Endothelial cell of umbilical vein (primary cell): ENCODE data around the gene PRPF19. TPM values are rescaled to one million over a fixed set of nuclear protein-coding genes. Genes with fewer than 3 reads are reported as not detected.

Experiments used
- BruUV-seq: library from RNA; stranded (reverse); fragments of 400-500 nt; replicated peaks from 2 replicates; lab custom pipeline; 2021; lab: Mats Ljungman, UMichigan
- CTCF ChIA-PET: fragments of 300-600, 350-600 bp; sonication (Branson Sonifier 250); formaldehyde crosslinking; loops from one replicate; lab custom pipeline; 2021; ENCODE audit warnings: antibody characterized with exemption, inconsistent platforms; lab: Charles Lee
- POLR2A ChIA-PET: fragments of 300-600, 350-600 bp; sonication (Branson Sonifier 250); formaldehyde crosslinking; loops from one replicate; lab custom pipeline; 2021; ENCODE audit warnings: antibody characterized with exemption, inconsistent platforms; lab: Charles Lee
- DNase-seq: peaks from one replicate; pipeline ENCODE4 v3.0.0-alpha.2; 2011; ENCODE audit warnings: low read depth, low spot score
- FAIRE-seq: peaks from 2 replicates; lab custom pipeline; 2011; peaks lifted over from hg19 to GRCh38; lab: Jason Lieb, UNC
- H2AFZ ChIP-seq: 2 replicates; pipeline ENCODE4 v1.6.0; 2012; ENCODE audit warnings: low read depth, low read length, control low read depth, inconsistent platforms
- H3K27ac ChIP-seq: 2 replicates; pipeline ENCODE4 v1.5.1; 2011; ENCODE audit warnings: low read depth, mild to moderate bottlenecking, control low read depth, low read length, moderate library complexity; ENCODE audit not compliant: insufficient read depth
- H3K27me3 ChIP-seq, 2 experiments: 2 replicates each; pipeline versions ENCODE4 v1.6.0 to v1.6.1; 2011; ENCODE audit warnings: low read length in 2 of 2, mixed read lengths in 1 of 2; ENCODE audit not compliant: control insufficient read depth in 2 of 2, insufficient read depth in 2 of 2
- H3K36me3 ChIP-seq, 2 experiments: 2 replicates in 1 of 2; 3 replicates in 1 of 2; pipeline ENCODE4 v1.5.1; 2011; ENCODE audit warnings: low read length in 2 of 2, mild to moderate bottlenecking in 1 of 2, moderate library complexity in 1 of 2; ENCODE audit not compliant: control insufficient read depth in 2 of 2, insufficient read depth in 2 of 2; ENCODE audit errors: extremely low read depth in 1 of 2
- H3K4me1 ChIP-seq: 3 replicates; pipeline ENCODE4 v1.5.1; 2011; ENCODE audit warnings: mild to moderate bottlenecking, low read length; ENCODE audit not compliant: control insufficient read depth, insufficient read depth; ENCODE audit errors: extremely low read depth
- H3K4me2 ChIP-seq: 2 replicates; pipeline ENCODE4 v1.6.1; 2011; ENCODE audit warnings: low read length, control low read depth, mixed read lengths; ENCODE audit not compliant: insufficient read depth
- H3K4me3 ChIP-seq, 3 experiments: fragments of 200-600 bp in 1 of 3; sonication (generic), shearing (Covaris generic) in 1 of 3; replicated peaks in 1 of 3; 2 replicates each; pipeline ENCODE4 v1.5.1; 2011 to 2016; ENCODE audit warnings: control low read depth in 3 of 3, low read length in 3 of 3, mild to moderate bottlenecking in 2 of 3, inconsistent platforms in 1 of 3, low read depth in 1 of 3, moderate library complexity in 1 of 3; ENCODE audit not compliant: insufficient read depth in 1 of 3
- H3K79me2 ChIP-seq: 2 replicates; pipeline ENCODE4 v1.6.0; 2012; ENCODE audit warnings: low read length, inconsistent platforms; ENCODE audit not compliant: control insufficient read depth, insufficient read depth
- H3K9ac ChIP-seq: replicated peaks from 2 replicates; pipeline ENCODE3; 2011; ENCODE audit warnings: low read length, control low read depth; ENCODE audit not compliant: insufficient read depth; ENCODE audit errors: extremely low read depth
- H3K9me1 ChIP-seq: replicated peaks from 3 replicates; pipeline ENCODE4 v1.6.0; 2011; ENCODE audit warnings: mild to moderate bottlenecking, low read length; ENCODE audit not compliant: control insufficient read depth, insufficient read depth; ENCODE audit errors: extremely low read depth
- H3K9me3 ChIP-seq: replicated peaks from 2 replicates; pipeline ENCODE4 v1.5.1; 2012; ENCODE audit warnings: low read length, inconsistent platforms; ENCODE audit not compliant: control insufficient read depth, insufficient read depth
- H4K20me1 ChIP-seq: replicated peaks from 2 replicates; pipeline ENCODE3; 2011; ENCODE audit warnings: mild to moderate bottlenecking, low read length; ENCODE audit not compliant: control insufficient read depth, insufficient read depth; ENCODE audit errors: extremely low read depth
- CTCF ChIP-seq, 2 donors: IDR thresholded peaks; 1 replicate in 1 of 2; 2 replicates in 1 of 2; pipeline ENCODE4 v1.5.1; 2011; ENCODE audit warnings: low read length in 2 of 2, mild to moderate bottlenecking in 2 of 2, moderate library complexity in 2 of 2, control low read depth in 1 of 2, inconsistent platforms in 1 of 2, low read depth in 1 of 2; ENCODE audit not compliant: insufficient read depth in 1 of 2; ENCODE audit errors: extremely low read depth in 1 of 2
- EZH2 ChIP-seq: IDR thresholded peaks from 2 replicates; pipeline ENCODE4 v1.6.1; 2012; ENCODE audit warnings: borderline replicate concordance, low read depth, mild to moderate bottlenecking, moderate library complexity, low read length, inconsistent platforms; ENCODE audit not compliant: severe bottlenecking
- FOS ChIP-seq: IDR thresholded peaks from 2 replicates; pipeline ENCODE4 v1.6.1; 2011; ENCODE audit warnings: mild to moderate bottlenecking, low read length, moderate library complexity, borderline replicate concordance; ENCODE audit not compliant: insufficient read depth
- GATA2 ChIP-seq: IDR thresholded peaks from 2 replicates; pipeline ENCODE4 v1.7.0; 2011; ENCODE audit warnings: low read depth, mild to moderate bottlenecking, moderate library complexity, mixed read lengths, low read length; ENCODE audit not compliant: insufficient read length, insufficient read depth
- JUN ChIP-seq: IDR thresholded peaks from 2 replicates; pipeline ENCODE4 v1.6.1; 2011; ENCODE audit warnings: borderline replicate concordance, low read depth; ENCODE audit not compliant: insufficient read length, insufficient read depth
- MAX ChIP-seq: IDR thresholded peaks from 2 replicates; pipeline ENCODE4 v1.6.1; 2011; ENCODE audit not compliant: insufficient read depth, insufficient read length
- MYC ChIP-seq: IDR thresholded peaks from one replicate; pipeline ENCODE4 v1.6.1; 2011; ENCODE audit warnings: mild to moderate bottlenecking, low read depth, low read length
- POLR2A ChIP-seq: IDR thresholded peaks from 2 replicates; pipeline ENCODE4 v1.6.1; 2012; ENCODE audit warnings: low read depth, mild to moderate bottlenecking, control low read depth, low read length
- POLR2AphosphoS5 ChIP-seq: IDR thresholded peaks from 2 replicates; pipeline ENCODE4 v1.6.1; 2012; ENCODE audit warnings: low read depth, mild to moderate bottlenecking, control low read depth, low read length, moderate library complexity; ENCODE audit not compliant: insufficient read depth
- dilution Hi-C: fragments of 300-500 bp; cut with MboI; formaldehyde crosslinking; loops from one replicate; pipeline ENCODE4 v1.15.0; 2019; ENCODE audit warnings: low sequenced_read_pairs; ENCODE audit not compliant: extremely low pct_ligation_motif_present
- intact Hi-C: fragments of 100-400 bp; cut with micrococcal nuclease; formaldehyde crosslinking; loops from one replicate; pipeline ENCODE4 v1.10.0; 2022
- polyA plus RNA-seq, 4 experiments: library from polyadenylated mRNA; depleted of rRNA in 3 of 4; stranded (reverse) in 3 of 4; unstranded in 1 of 4; fragments of >200 nt; gene quantifications; 2 replicates each; pipeline versions ENCODE4 v1.2.1 to v1.2.3, GENCODE V29; 2011 to 2012; ENCODE audit warnings: missing spikeins in 1 of 4
- total RNA-seq: library from RNA; stranded (reverse); gene quantifications from 2 replicates; pipeline ENCODE4 v1.2.3, GENCODE V29; 2021

Gene PRPF19
- total and polyA plus RNA-seq, 2 donors (not counting 3 experiments of a cell fraction or from before 2014, with no cell fraction given), result 97.1 to 126 TPM

GRCh38 chr11:60891103-60891741 is 15.2 kb downstream of the PRPF19 start:
- no TSS peak for BruUV-seq
- H3K36me3 ChIP-seq, result peaks cover 8 to 9% of the 10 kb centered on the region in 2 experiments
- CTCF ChIA-PET, result interaction anchor here (0.9 to 9.3 kb wide), 8 partner anchors 9 to 128 kb away, joined by 3 to 607 read pairs (median 4); partner anchors contain the start of gene TMEM109

More at GRCh38 chr11:60891103-60891741, 15.2 kb downstream of the PRPF19 start:
- intact Hi-C loops, result no loop called here
- Histone ChIP-seq H3K4me1 (peaks cover 20% of the 10 kb centered on the region), H3K9me1 (no peaks in the 10 kb centered on the region), H2AFZ (no peak overlapping the region), H3K4me2 (no peak overlapping the region), H3K9me3 (no peaks in the 10 kb centered on the region), H3K27ac (peak overlapping the region; percentile 40), H3K79me2 (no peaks in the 10 kb centered on the region), H3K4me3 (no peak overlapping the region), H3K27me3 (no peaks in the 10 kb centered on the region), H3K9ac (no peak overlapping the region), H4K20me1 (no peaks in the 10 kb centered on the region)
- TF ChIP-seq POLR2A (no peak), EZH2 (no peak), POLR2AphosphoS5 (peak; percentile 38), GATA2 (peak; percentile 74), MAX (no peak), FOS (no peak), MYC (no peak), CTCF (IDR thresholded peaks at IDR 0.05; ENCODE audit: extremely low read depth in 1 of 2, insufficient read depth in 1 of 2, low read depth in 1 of 2, low read length in 2 of 2) (no peak), JUN (no peak)
- DNase-seq, result peak; percentile 86
- peak; percentile 83 for FAIRE-seq
- dilution Hi-C loops, result no loop called here
- POLR2A ChIA-PET, result interaction anchor here (0.5 kb wide), 1 partner anchor 45 kb away, joined by 3 read pairs; no protein-coding TSS in a partner anchor
